ENCODE results near the gene ZNF219.

ZNF219 gene

DNA sequence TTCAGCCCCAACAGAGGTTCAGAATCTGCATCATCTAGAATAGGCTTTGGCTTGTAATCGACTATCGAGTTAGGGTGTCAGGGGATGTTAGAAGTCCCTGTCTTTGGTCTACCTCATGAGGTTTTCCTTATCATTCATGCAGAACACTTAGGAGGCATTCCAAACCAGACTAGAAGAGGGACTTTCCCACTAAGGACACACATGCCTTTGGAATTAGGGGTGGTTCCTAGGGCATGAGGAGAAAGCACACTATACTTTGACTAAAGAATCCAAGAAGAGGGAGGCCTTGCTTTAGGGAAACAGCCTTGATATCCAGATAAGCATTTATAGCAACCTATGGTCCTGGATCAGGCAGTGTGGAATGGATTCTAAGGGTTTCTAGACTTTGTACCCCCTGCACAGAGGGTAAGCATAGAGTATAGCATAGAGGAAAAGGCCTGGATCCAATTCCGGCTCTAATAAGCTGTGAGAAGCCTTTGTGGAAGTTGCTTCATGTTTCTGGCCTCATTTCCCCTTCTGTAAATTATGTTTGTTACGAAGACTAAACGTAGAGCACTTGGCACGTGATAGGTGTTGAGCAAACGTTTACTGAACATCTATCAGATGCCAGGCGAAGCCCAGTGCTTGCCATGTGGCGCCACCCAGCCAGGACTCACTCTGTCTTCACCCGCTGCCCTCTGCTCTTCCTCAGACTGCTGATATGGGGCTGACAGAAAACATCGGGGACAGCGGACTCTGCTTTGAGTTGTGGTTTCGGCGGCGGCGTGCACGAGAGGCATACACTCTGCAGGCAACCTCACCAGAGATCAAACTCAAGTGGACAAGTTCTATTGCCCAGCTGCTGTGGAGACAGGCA is 13.2 kb downstream of the ZNF219 start:
- DNase-seq = no peak

DNA sequence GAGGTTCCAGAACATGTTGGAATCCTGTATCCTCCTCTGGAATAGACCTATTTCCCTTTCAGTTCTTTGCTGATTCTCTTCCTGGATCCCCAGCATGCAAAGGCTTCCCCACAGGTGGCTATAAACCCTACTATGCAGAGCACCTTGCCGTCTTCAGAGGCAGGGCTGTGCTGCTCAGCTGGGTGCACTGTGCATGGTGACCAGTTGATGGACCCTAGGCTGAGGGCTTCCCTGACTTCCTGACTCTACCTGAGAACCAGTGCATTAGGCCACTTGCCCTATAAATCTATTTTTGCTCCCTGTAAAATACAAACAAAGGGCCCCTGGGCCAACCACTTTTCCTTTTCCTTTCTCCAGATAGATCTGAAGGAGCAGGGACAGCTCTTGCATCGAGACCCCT is 14.1 kb downstream of the ZNF219 start:
- no peak for DNase-seq

DNA sequence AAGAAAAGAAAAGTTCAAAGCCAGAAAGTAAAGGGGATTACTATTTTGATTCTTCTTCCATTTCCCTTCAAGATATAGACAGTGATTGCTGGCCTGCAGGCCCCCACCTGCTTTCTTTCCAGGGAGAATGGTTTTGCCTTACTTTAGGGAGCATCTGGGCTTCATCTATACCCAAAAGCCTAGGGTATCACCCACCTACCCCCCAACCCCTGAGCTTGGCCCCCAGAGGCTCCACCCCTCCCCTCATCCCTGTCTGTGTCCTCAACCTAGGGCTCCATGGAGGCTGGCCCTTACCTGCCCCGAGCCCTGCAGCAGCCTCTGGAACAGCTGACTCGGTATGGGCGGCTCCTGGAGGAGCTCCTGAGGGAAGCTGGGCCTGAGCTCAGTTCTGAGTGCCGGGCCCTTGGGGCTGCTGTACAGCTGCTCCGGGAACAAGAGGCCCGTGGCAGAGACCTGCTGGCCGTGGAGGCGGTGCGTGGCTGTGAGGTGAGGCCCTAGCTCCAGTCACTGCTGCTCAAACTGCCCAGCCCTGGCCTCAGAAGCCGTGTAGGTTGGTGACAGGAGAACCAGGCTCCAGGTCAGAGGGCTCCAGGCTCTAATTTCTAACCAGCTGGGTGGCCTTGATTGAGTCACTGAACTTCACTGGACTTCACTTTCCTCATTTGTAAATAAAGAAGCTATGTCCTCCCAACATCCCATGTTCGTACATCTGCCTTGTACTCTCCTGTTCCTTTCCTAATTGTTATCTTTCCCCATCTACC is 14.7 kb downstream of the ZNF219 start:
- DNase-seq = no peak

DNA sequence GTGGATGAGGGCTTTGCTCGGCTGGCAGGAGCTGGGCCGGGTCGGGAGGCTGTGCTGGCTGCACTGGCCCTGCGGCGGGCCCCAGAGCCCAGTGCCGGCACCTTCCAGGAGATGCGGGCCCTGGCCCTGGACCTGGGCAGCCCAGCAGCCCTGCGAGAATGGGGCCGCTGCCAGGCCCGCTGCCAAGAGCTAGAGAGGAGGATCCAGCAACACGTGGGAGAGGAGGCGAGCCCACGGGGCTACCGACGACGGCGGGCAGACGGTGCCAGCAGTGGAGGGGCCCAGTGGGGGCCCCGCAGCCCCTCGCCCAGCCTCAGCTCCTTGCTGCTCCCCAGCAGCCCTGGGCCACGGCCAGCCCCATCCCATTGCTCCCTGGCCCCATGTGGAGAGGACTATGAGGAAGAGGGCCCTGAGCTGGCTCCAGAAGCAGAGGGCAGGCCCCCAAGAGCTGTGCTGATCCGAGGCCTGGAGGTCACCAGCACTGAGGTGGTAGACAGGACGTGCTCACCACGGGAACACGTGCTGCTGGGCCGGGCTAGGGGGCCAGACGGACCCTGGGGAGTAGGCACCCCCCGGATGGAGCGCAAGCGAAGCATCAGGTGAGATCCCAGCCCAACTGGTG is 16.8 kb downstream of the ZNF219 start:
- DNase-seq = no peak

DNA sequence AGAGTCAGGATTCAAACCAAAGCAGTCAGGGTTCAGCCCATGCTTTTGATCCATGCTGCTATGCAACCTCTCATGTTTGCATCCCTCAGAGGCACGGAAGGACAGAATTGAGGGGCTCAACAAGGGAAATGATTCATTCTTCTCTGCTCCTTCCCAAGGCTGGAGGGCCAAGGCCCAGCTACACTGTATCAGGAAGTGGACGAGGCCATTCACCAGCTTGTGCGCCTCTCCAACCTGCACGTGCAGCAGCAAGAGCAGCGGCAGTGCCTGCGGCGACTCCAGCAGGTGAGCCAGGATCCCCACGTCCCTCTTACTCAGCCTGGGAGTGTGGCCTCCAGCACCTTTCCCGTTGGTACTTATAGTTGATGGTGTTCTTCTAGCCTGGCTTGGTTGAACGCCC is 19.7 kb downstream of the ZNF219 start:
- DNase-seq = no peak

DNA sequence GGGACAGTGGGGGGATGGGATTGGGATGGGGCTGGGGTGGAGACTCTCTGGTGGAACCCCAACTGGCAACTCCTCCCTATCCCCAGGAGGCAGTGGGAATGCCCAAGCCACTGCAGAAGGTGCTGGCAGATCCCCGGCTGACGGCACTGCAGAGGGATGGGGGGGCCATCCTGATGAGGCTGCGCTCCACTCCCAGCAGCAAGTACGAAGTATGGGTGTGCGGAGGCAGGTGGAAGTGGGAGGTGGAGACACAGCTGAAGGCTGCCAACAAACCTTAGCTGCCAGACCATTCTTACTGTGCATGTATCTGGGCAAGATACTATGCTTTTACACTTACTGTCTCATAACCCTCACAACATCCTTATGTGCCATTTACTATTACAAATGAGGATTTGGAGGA is 20.2 kb downstream of the ZNF219 start:
- DNase-seq = no peak

DNA sequence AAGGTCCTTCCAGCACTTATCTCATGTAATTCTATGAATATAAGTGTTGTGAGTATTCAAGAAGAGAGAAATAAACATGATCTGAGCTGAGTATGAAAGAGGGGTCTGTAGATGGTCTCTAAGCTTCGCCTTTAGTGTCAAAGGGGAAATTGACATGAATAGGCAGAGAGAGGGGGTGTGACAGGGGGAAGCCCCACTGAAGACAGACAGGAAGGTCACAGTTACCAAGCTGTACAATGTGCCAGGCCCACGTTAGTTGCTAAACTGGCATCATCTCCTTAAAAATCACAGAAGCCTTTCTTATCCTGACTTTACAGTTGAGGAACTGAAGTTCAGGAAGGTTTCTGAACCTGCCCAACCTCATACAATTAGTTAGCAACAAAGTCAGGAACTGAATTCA is 20.8 kb downstream of the ZNF219 start:
- DNase-seq = no peak

DNA sequence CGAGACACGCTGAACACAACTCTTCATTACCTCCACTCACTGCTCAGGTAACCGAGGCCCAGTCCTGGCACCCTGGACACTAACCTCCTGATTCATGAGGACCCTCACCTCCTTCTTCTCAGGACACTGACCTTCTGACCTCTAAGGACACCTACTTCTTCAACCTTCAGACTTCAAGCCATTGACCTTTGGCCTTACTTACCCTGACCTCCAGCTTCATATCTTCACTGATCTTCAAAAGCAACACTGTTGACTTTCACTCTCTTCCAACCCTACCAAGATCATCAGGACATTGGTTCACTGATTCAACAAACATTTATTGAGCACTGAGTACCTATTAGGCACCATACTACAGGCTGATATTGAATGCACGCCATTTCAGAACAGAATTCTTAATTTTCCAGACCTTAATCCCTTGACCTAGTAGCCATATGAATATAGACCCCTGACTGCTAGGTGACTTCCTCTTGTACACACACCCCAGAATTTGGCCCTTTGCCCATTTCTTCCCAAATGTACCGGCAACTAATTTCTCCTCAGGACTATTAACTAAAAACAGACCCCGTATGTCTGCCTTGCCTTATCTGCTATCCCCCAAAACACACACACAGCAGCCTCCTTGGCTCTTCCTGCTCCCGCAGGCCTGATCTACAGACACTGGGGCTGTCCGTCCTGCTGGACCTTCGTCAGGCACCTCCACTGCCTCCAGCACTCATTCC is 22.6 kb downstream of the ZNF219 start:
- DNase-seq = no peak

DNA sequence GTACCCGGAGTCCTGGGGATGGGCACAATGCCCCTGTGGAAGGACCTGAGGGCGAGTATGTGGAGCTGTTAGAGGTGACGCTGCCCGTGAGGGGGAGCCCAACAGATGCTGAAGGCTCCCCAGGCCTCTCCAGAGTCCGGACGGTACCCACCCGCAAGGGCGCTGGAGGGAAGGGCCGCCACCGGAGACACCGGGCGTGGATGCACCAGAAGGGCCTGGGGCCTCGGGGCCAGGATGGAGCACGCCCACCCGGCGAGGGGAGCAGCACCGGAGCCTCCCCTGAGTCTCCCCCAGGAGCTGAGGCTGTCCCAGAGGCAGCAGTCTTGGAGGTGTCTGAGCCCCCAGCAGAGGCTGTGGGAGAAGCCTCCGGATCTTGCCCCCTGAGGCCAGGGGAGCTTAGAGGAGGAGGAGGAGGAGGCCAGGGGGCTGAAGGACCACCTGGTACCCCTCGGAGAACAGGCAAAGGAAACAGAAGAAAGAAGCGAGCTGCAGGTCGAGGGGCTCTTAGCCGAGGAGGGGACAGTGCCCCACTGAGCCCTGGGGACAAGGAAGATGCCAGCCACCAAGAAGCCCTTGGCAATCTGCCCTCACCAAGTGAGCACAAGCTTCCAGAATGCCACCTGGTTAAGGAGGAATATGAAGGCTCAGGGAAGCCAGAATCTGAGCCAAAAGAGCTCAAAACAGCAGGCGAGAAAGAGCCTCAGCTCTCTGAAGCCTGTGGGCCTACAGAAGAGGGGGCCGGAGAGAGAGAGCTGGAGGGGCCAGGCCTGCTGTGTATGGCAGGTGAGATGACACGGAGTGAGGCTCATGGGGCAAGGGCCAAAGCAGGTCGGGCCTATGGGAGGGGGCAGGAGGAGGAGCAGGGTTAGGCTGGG is 23.8 kb downstream of the ZNF219 start:
- DNase-seq = no peak

DNA sequence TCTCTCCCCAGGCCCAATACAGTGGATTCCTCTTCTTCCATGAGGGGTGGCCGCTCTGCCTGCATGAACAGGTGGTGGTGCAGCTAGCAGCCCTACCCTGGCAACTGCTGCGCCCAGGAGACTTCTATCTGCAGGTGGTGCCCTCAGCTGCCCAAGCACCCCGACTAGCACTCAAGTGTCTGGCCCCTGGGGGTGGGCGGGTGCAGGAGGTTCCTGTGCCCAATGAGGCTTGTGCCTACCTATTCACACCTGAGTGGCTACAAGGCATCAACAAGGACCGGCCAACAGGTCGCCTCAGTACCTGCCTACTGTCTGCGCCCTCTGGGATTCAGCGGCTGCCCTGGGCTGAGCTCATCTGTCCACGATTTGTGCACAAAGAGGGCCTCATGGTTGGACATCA is 24.5 kb downstream of the ZNF219 start:
- DNase-seq = no peak

DNA sequence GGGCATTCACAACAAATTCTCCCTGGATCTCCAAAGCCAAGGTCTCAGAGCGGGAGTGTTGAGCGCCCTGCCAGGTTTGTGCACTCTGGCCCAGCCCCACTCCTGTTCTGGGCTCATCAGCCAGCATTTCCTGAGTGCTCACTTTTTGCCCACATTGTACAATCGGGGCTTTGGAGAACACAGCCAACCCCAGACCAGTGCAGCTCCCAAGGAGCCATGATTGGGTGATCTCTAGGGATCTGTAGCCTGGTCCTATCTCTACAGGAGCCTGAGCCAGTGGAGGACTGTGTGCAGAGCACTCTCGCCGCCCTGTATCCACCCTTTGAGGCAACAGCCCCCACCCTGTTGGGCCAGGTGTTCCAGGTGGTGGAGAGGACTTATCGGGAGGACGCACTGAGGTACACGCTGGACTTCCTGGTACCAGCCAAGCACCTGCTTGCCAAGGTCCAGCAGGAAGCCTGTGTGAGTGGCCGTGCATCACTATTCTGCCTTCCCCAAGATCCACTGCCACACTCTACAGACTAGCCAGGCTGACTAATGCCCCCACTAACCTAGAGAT is 25.6 kb downstream of the ZNF219 start:
- DNase-seq = no peak

DNA sequence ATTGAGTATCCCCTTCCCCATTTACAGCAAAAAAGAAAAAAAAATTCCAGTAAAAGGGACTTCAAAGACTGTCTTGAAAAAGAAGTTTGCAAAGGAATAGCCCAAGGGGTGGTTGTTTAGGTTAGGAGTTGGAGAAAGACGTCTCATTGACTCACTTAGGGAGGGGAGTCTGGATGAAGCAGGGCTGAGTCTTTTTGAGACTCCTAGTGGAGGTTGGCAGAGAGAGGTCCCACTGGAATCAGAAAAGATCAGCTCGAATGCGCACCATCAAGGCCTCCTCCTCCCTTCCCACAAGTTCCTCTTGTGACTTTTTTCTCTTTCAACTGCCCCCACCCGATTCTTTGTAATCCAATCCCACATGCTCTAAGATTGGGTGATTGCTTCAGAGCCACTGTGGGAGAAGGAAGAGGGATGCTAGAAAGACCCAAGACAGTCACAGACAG is 26.4 kb downstream of the ZNF219 start:
- no peak for DNase-seq

DNA sequence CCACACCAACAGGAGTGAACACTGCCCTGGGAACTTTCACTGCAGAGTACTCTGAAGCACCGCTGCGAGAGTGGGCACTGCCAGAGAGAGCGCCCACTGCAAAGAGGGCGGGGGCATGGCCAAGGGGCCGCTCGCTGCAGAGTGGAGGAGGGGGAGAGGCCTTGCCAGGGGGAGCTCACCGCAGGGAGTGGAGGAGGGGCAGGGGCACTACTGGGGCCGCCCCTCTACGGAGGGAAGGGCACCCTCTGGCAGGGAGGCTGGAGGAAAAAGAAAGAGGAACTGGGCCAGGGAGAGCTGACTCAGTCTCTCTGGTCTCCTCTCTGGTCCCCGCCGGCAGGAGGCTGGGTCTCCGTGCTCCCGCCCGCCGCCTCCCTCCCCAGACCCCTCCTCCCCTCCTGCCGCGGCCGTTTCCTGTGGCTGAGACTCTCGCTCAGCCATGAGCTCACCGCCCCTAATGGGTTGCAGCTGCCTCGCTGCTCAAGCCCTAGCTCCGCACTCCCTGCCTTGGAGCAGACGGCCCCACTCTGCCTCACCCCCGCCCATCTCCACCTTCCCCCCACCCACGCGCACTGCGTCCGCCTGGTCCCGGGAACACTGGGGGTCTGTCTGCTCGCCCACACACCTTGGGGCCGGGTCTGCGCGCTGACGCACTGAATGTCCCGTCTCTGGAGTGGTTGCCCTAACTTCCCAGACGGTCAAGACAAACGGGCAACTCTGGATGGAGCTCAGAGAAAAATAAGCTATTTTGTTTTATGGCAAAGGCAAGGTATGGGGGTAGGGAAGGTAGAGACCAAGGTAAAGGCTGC is 27.0 kb downstream of the ZNF219 start:
- peak; percentile 69 for DNase-seq

DNA sequence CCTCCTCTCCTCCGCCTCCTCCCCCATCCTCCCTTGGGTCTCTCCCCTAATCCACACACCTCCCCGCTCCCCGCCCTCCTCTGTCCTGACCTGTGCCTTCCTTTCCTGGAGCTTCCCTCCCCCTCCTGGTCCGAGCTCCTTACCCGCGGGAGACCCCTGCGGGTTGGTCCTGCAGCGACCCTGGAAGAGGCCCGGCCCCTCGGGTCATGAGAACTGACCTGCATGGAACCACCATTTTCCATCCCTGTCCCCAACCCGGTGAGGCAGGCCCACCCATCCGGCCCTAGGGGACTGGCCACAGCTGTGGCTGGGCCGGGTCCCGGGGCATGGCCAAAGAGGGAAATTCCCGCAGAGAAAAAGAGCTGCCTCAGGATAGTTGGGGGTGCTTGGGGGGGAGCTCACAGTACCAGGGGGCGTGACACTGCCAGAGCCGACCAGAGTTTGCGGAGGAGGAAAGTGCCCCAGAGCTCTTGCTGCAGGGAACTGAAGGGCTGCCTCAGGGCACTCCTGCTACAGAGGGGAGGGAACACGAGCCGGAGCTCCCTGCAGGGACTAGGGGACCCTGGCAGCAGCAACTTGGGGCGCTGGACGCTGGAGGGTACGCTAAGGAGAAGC is 27.7 kb downstream of the ZNF219 start:
- DNase-seq = peak; percentile 5

DNA sequence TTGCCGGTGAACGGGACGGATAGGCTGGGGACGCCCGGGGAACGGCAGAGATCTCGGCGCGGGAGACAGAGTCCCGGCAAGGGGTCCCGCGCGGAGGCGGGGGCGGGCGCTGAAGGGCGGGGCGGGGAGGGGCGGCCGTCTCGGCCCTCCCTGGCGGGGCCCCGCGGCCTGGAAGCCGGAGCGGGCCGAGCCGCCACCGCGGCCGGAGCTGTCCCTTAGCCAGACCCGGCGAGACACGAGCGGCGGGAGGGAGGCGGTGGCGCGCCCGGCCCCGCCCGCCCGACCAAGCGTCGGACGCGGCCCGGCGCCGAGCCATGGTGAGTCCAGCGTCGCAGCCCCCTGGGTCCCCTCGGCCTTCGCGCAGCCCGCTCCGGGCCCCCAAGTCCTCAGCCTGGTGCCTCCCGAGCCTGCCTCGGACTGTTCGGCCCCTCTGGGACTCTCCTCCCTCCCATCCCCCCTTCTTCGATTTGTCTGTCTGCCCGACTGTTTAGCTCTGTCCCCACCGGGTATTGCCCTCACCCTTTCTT is 28.3 kb downstream of the ZNF219 start, which contains the start of gene ARHGEF40:
Gene ARHGEF40 (plus strand): TSS at position 222 of the 527 bp plus-strand sequence. CDS start 93 bp downstream, at position 315.
- peak; percentile 35 for DNase-seq

DNA sequence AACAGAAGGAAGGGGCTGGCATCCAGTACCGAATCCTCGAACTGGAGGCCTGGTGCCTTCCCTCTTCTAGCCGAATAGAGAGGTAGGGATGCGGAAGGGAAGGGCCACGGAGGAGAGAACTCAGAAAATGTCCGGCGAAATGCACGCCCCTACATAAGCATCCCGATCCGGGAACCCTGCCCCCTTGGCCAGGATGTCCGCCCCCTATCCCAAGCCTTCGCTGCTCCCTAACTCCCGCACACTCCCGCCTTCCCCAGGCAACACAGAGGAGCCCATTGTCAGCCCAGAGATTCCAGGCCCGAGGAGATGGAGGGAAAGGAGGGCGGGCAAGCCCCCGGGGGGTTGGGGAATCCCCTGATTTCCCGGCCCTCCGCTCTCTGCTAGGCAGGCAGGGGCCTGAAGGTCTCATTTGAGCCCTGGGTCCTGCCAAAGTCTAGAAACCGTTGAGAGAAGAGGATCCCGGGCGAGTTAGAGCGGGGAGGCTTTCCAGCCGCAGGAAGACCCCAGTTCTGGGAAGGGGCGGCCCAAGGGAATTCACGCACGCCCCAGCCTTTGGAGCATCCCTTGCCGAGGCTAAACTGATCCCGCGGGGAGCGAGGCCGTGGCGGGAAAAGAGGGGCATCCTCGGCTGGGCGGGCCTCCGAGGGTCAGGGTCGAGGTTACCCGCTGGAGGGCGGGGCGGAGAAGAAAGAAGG is 28.9 kb downstream of the ZNF219 start:
- DNase-seq = no peak

DNA sequence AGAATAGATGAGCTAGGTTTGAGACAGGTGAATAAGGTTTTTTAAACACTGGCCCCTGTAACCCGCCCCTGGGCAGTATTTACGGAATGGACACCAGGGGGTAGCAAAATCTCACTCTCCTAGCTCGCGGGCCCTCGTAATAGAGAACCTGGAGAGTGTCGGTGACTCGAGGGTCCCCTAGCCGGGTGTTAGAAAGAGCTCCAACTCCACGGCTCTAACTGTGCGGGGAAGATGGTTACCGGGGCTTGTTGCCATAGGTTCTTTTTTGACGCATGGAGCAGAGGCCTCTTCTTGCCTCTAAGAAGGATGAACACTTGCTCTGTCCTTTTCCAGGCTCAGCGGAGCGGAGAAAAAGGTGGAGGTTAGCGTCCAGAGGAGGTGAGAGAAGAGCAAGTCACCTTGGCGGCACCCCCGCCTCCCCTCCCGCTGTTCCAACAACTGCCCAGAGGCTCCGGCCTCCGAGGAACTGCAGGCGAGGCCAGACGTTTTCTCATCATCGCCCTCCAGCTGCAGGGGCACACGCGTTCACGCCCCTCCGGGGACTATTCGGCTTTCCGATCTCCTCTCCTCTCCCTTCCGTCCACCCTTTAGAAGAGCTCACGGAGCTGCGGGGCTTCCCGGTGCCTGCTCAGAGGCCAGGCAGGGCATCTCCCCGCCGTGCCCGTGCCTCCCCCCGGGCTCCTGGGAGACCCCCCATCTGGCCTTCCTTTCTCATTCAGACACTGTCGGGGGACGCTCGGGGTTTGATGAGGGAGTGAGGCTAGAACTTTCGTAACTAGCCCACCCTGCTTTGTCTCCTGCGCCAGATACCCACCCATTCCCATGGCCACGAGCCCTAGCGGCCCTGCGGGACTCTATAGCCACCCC is 29.7 kb downstream of the ZNF219 start:
- DNase-seq = peak; percentile 67

DNA sequence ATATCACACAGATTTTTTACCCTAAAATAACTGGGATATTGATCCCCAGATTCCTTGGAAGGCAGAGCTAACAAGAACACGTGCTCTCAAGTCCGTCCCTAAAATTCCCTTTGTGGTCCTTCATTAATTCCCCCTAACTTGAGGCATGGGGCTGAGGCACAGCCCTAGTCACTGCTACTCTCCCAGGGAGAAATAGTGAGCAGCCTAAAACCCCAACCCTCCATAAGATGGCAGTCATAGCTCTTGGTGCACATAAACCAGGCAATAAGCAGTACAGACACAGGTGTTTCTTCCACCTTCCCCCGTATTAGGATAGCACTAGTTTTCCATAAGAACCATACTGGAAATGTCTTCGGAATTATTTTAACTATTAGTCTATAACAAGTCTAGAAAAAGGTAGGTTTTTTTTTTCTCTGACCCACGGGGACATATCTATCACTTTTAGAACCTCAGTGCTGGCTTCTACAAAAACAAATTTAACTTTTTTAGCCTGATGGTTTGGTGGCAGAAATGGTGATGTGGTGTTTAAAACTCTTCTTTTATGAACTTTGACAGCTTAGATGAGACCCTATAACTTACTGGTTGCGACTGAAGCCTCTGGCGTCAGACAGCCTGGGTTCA is 31.5 kb downstream of the ZNF219 start:
- DNase-seq = peak; percentile 13
